NB4 (cell line): ENCODE data around the gene ABCA2.

ENCODE experiments used
- MYC ChIP-seq: IDR thresholded peaks from 2 replicates; pipeline ENCODE4 v1.6.1; 2011; ENCODE audit warnings: low read depth, low read length
- POLR2A ChIP-seq: IDR thresholded peaks from 2 replicates; pipeline ENCODE4 v1.6.1; 2011; ENCODE audit warnings: mild to moderate bottlenecking; ENCODE audit not compliant: insufficient read length; ENCODE audit errors: extremely low read depth
- TF ChIP-seq, protein P1 (sequence below): IDR thresholded peaks from one replicate; pipeline ENCODE4 v1.5.1; 2012; ENCODE audit warnings: low read depth, low read length

DNA sequence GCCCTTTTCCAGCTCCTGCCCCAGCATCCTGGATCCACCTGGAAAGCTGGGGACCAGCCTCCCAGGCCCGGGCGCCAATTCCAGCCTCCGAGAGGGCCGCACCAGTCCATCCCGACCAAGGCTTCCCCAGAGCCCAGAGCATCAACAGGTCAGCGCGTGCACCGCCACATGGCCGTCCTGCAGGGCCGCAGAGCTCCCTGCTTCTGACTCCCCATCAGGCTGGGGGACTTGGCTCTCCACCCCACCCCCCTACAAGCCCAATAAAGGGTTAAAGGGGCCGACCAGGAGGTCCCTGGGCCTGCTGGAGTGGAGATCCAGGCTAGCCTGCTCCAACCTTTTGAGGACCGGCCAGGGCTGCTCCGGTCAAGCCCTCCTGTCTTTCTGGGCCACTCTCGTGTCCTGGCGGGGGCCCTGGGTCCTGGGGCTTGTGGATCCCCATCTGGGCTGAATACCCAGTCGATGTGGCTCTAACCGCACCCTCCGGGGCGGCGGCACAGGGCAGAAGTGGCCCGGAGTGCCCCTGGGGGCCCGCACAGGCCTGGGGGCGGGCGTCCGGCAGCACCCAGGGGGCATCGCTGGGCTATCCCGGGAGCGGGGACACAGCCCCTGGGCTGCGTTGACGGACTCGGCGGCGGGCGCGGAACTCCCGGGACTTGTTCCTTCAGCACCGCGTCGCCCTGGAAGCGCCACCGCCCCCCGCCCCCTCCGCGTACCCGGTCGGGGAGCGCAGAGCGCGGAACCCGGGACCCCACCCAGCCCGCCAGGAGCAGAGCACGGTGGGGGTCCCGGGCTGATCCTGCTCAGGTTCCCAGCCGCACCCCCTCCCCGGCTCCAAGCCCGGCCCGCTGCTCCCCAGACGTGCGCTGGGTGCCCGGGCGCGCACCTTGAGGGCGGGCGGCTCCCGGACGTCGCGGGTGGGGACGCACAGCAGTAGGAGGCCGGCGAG is 25.2 kb upstream of the ABCA2 start:
- TF ChIP-seq MYC: no peak
- TF ChIP-seq, protein P1, sequence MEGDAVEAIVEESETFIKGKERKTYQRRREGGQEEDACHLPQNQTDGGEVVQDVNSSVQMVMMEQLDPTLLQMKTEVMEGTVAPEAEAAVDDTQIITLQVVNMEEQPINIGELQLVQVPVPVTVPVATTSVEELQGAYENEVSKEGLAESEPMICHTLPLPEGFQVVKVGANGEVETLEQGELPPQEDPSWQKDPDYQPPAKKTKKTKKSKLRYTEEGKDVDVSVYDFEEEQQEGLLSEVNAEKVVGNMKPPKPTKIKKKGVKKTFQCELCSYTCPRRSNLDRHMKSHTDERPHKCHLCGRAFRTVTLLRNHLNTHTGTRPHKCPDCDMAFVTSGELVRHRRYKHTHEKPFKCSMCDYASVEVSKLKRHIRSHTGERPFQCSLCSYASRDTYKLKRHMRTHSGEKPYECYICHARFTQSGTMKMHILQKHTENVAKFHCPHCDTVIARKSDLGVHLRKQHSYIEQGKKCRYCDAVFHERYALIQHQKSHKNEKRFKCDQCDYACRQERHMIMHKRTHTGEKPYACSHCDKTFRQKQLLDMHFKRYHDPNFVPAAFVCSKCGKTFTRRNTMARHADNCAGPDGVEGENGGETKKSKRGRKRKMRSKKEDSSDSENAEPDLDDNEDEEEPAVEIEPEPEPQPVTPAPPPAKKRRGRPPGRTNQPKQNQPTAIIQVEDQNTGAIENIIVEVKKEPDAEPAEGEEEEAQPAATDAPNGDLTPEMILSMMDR: no peak
- TF ChIP-seq POLR2A: no peak
